Kidney (tissue), 14 donors: Measurements from ENCODE around the gene CADPS2. TPM values are rescaled to one million over a fixed set of nuclear protein-coding genes. Genes with fewer than 3 reads are reported as not detected.
A peak's percentile ranks its signal among the peaks of the same experiment; 100 is the strongest.

Experiments
- DNase-seq, 5 donors: peaks; one replicate each; pipeline ENCODE4 v3.0.0-alpha.2; 2013 to 2020
- FAIRE-seq: peaks from 2 replicates; lab custom pipeline; 2012; peaks lifted over from hg19 to GRCh38; lab: Jason Lieb, UNC
- H3K27ac ChIP-seq, 2 donors: one replicate each; pipeline ENCODE4 v1.7.0; 2013; ENCODE audit warnings: low read depth in 2 of 2, low read length in 2 of 2, inconsistent platforms in 1 of 2
- H3K27me3 ChIP-seq: one replicate; pipeline ENCODE4 v1.7.1; 2013; ENCODE audit warnings: low read length, inconsistent platforms; ENCODE audit not compliant: control insufficient read depth, insufficient read depth
- H3K36me3 ChIP-seq, 3 donors: one replicate each; pipeline versions ENCODE4 v1.7.0 to v1.7.1; 2013; ENCODE audit warnings: low read length in 3 of 3, control low read depth in 1 of 3, inconsistent platforms in 1 of 3; ENCODE audit not compliant: insufficient read depth in 3 of 3, control insufficient read depth in 2 of 3
- H3K4me1 ChIP-seq, 3 donors: one replicate each; pipeline versions ENCODE4 v1.7.0 to v1.7.1; 2013; ENCODE audit warnings: low read length in 3 of 3, inconsistent platforms in 1 of 3, low read depth in 1 of 3; ENCODE audit not compliant: control insufficient read depth in 2 of 3, insufficient read depth in 2 of 3
- H3K4me3 ChIP-seq, 3 donors: one replicate each; pipeline versions ENCODE4 v1.7.0 to v1.8.1; 2013; ENCODE audit warnings: low read length in 3 of 3, control low read depth in 1 of 3, inconsistent platforms in 1 of 3
- H3K9ac ChIP-seq, 3 donors: one replicate each; pipeline versions ENCODE4 v1.7.0 to v1.7.1; 2013; ENCODE audit warnings: low read length in 3 of 3, control low read depth in 1 of 3, inconsistent platforms in 1 of 3
- H3K9me3 ChIP-seq, 3 donors: one replicate each; pipeline versions ENCODE4 v1.7.0 to v1.7.1; 2013; ENCODE audit warnings: low read length in 3 of 3, control low read depth in 1 of 3, inconsistent platforms in 1 of 3; ENCODE audit not compliant: control insufficient read depth in 2 of 3, insufficient read depth in 1 of 3
- intact Hi-C: fragments of 100-400 bp; cut with DNase I; formaldehyde crosslinking; loops from one replicate; pipeline ENCODE4 v1.11.1; 2022
- polyA plus RNA-seq: library from polyadenylated mRNA; stranded (reverse); fragments of 350-450 nt; fragmentation: Illumina TruSeq; extraction: RNeasy Lipid Tissue Mini Kit (QIAGEN cat#74804); gene quantifications from one replicate; pipeline ENCODE4 v1.2.3, GENCODE V29; 2014; ENCODE audit warnings: low read depth, low replicate concordance; ENCODE audit not compliant: insufficient read depth
- total RNA-seq: library from RNA; stranded (reverse); fragmentation: NEBNext Ultra II Directional; extraction: Animal tissue kit (Norgen Biotek cat#: 25700); gene quantifications from one replicate; pipeline ENCODE4 v1.2.1, GENCODE V29; 2021
- TF ChIP-seq, protein P1 (sequence below): IDR thresholded peaks from 3 replicates; pipeline ENCODE4 v1.5.1; 2012; ENCODE audit warnings: mild to moderate bottlenecking, moderate library complexity, borderline replicate concordance; ENCODE audit not compliant: insufficient read depth; ENCODE audit errors: extremely low read depth
- donor health status: control.
- donor health status: control.
- donor health status: control.
- donor health status: control.
- donor health status: control.
- donor health status: DM: yes; HTN: yes; CAD: no.
- donor health status: Normal renal cell carcinoma (clear cell type).

Gene CADPS2
- total and polyA plus RNA-seq, 2 donors from 2014 or later, result 33.0 to 39.9 TPM

GRCh38 chr7:122901250-122901649 lies 15.0 kb upstream of the CADPS2 start:
- TF ChIP-seq, protein P1, sequence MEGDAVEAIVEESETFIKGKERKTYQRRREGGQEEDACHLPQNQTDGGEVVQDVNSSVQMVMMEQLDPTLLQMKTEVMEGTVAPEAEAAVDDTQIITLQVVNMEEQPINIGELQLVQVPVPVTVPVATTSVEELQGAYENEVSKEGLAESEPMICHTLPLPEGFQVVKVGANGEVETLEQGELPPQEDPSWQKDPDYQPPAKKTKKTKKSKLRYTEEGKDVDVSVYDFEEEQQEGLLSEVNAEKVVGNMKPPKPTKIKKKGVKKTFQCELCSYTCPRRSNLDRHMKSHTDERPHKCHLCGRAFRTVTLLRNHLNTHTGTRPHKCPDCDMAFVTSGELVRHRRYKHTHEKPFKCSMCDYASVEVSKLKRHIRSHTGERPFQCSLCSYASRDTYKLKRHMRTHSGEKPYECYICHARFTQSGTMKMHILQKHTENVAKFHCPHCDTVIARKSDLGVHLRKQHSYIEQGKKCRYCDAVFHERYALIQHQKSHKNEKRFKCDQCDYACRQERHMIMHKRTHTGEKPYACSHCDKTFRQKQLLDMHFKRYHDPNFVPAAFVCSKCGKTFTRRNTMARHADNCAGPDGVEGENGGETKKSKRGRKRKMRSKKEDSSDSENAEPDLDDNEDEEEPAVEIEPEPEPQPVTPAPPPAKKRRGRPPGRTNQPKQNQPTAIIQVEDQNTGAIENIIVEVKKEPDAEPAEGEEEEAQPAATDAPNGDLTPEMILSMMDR, result no peak
- no peaks in the 10 kb centered on the region for H3K36me3 ChIP-seq
- intact Hi-C loops, result no loop called here
- DNase-seq (peak in 1 of 5 donors; percentile 3), FAIRE-seq (no peak)
- no peaks in the 10 kb centered on the region for H3K9me3 ChIP-seq
- H3K4me1 ChIP-seq, result no peaks in the 10 kb centered on the region
- H3K9ac ChIP-seq, result no peak overlapping the region
- H3K4me3 ChIP-seq, result no peak overlapping the region
- no peaks in the 10 kb centered on the region for H3K27me3 ChIP-seq
- H3K27ac ChIP-seq, result no peak overlapping the region

DNA sequence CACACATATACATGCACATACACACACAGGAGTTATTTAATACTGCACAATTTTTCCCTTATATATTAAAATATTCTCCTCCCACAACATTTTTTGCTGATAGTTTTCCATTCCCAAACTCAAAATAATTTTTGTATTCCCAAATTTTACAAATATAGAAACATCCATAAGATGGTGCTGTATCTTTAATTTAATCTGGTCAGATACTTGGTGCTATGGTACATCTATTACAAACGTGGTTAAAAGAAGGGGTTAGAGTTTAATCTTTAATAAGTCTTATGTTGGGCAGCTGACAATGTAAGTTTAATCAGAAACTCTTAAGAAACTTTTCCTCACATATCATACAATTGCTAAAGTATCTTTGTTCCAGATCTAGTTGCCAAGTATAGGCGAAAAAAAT lies 10.2 kb upstream of the CADPS2 start:
- Histone ChIP-seq H3K27me3 (no peaks in the 10 kb centered on the region), H3K9ac (no peak overlapping the region), H3K36me3 (no peaks in the 10 kb centered on the region), H3K4me1 (no peaks in the 10 kb centered on the region), H3K4me3 (no peak overlapping the region), H3K27ac (no peak overlapping the region), H3K9me3 (no peaks in the 10 kb centered on the region)
- intact Hi-C loops, result no loop called here
- TF ChIP-seq, protein P1, result no peak
- DNase-seq (no peak), FAIRE-seq (peak; percentile 42)

GRCh38 chr7:122893486-122893885 lies 7.2 kb upstream of the CADPS2 start:
- TF ChIP-seq, protein P1, result no peak
- no peaks in the 10 kb centered on the region for H3K4me1 ChIP-seq
- no peaks in the 10 kb centered on the region for H3K27me3 ChIP-seq
- FAIRE-seq, result no peak
- intact Hi-C loops, result no loop called here
- H3K9me3 ChIP-seq, result no peaks in the 10 kb centered on the region
- no peak for DNase-seq
- H3K36me3 ChIP-seq, result no peaks in the 10 kb centered on the region
- no peak overlapping the region for H3K9ac ChIP-seq
- H3K27ac ChIP-seq, result no peak overlapping the region
- H3K4me3 ChIP-seq, result no peak overlapping the region

DNA sequence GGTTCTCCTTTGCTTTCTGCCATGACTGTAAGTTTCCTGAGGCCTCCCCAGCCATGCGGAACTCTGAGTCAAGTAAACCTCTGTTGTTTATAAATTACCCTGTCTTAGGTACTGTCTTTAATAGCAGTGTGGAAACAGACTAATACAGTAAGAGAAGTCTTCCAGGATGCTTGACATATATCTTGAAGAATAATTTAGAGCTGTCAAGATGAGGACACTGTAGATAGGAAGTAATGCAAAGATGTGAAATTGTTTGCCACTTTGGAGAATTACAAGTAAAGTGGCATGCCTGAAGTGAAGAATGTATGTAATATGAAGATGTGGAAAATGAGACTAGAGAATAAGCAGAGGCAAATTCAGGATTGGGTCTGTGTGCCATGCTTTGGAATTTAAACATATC lies 2.9 kb upstream of the CADPS2 start:
- Histone ChIP-seq H3K27me3 (no peaks in the 10 kb centered on the region), H3K4me1 (peaks cover 0 to 4% (median 3%) of the 10 kb centered on the region in 3 donors), H3K36me3 (no peaks in the 10 kb centered on the region), H3K9ac (no peak overlapping the region), H3K9me3 (no peaks in the 10 kb centered on the region), H3K27ac (no peak overlapping the region), H3K4me3 (no peak overlapping the region)
- no peak for FAIRE-seq
- DNase-seq, result no peak
- intact Hi-C loops, result no loop called here
- TF ChIP-seq, protein P1, result no peak
